ENCODE data around the gene TRIB2.

Gene TRIB2

DNA sequence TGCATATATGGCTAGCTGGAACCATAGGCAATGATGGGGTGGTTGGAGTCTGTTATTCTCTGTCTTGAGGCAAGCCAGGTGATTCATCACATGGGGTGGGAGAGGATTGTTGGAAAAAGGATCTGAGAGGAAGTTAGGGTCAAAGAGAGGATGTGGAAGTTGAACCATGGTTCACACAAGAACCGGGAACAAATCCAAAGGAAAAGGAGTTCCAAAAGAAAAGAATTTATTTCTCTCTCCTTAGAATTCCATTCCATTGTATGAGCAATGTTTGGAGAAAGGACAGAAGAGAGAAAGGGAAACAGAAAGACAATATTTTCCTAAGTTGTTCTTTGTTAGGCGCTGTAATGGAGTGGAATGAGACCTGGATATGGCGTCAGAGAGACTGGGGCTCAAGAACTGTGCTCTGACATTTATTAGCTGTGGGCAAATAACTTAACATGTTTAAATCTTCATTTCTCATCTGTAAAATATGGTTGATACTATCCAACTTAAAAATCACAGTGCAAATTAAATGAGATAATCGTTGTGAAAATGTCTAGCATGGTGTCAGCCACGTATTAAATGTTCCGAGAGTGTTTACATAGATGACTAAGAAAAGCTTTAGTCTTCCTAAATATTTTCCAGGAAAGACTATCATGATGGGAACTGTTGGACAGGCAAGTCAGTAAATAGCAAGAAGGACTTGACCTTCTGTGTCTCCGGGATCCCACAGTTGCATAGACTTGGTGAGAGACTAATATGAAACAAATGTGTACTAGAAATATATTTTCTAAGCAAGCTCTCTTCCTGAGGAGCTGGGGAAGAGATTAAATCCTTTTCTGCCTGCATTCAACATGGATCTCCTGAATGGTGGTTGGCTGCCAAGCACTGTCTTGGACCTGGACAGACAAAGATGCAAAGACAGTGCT lies 71.4 kb downstream of the TRIB2 start:
- Histone ChIP-seq H3K9me3 (no peaks in the 10 kb centered on the region), H3K27ac (no peak overlapping the region), H3K4me1 (ENCODE audit: control insufficient read depth in 1 of 2, insufficient read depth in 1 of 2, low read depth in 1 of 2, low read length in 1 of 2) (no peaks in the 10 kb centered on the region), H3K27me3 (no peaks in the 10 kb centered on the region), H3K36me3 (no peaks in the 10 kb centered on the region), H3K4me3 (ENCODE audit: low read depth in 1 of 2, low read length in 1 of 2) (no peak overlapping the region)
- TF ChIP-seq, protein P1, sequence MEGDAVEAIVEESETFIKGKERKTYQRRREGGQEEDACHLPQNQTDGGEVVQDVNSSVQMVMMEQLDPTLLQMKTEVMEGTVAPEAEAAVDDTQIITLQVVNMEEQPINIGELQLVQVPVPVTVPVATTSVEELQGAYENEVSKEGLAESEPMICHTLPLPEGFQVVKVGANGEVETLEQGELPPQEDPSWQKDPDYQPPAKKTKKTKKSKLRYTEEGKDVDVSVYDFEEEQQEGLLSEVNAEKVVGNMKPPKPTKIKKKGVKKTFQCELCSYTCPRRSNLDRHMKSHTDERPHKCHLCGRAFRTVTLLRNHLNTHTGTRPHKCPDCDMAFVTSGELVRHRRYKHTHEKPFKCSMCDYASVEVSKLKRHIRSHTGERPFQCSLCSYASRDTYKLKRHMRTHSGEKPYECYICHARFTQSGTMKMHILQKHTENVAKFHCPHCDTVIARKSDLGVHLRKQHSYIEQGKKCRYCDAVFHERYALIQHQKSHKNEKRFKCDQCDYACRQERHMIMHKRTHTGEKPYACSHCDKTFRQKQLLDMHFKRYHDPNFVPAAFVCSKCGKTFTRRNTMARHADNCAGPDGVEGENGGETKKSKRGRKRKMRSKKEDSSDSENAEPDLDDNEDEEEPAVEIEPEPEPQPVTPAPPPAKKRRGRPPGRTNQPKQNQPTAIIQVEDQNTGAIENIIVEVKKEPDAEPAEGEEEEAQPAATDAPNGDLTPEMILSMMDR (IDR thresholded peaks at IDR 0.05), result no peak

DNA sequence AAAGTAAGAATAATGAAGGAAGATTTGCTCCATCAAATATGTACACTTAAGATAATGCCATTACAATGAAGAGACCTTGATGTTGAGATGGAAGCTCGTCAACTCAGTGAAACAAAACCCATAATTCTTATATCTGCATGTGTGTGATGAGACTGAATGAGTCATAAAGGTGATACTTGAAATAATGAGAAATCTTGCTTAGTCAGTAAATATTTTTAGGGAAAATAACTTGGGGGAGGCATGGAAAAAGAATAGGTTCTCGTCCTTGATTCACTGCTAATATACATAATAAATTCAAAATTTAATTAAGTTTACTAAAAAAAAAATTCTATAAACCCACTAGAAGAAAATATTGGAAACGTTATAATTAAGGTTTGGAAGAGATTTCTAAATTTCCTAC lies 75.2 kb downstream of the TRIB2 start:
- no peaks in the 10 kb centered on the region for H3K9me3 ChIP-seq
- no peak overlapping the region for H3K27ac ChIP-seq
- no peaks in the 10 kb centered on the region for H3K27me3 ChIP-seq

More for the DNA sequence above, 75.2 kb downstream of the TRIB2 start:
- TF ChIP-seq, protein P1 (IDR thresholded peaks at IDR 0.05), result no peak
- H3K36me3 ChIP-seq, result no peaks in the 10 kb centered on the region
- no peaks in the 10 kb centered on the region for H3K4me1 ChIP-seq (ENCODE audit: control insufficient read depth in 1 of 2, insufficient read depth in 1 of 2, low read depth in 1 of 2, low read length in 1 of 2)
- H3K4me3 ChIP-seq (ENCODE audit: low read depth in 1 of 2, low read length in 1 of 2), result no peak overlapping the region
